Astrocyte of the cerebellum (primary cell): ENCODE results near the gene DPP10.

Source experiments
- DNase-seq: peaks from one replicate; pipeline ENCODE4 v3.0.0-alpha.2; 2011; ENCODE audit warnings: low read depth
- H3K4me3 ChIP-seq: 2 replicates; pipeline ENCODE4 v1.5.1; 2011; ENCODE audit warnings: mild to moderate bottlenecking, low read depth, low read length, moderate library complexity
- in situ Hi-C: cut with HindIII; loops from 2 replicates; pipeline ENCODE4 v1.10.0; 2017; ENCODE audit warnings: low sequenced_read_pairs
- TF ChIP-seq, protein P1 (sequence below): IDR thresholded peaks from 2 replicates; pipeline ENCODE4 v1.5.1; 2012; ENCODE audit warnings: low read length, low read depth, moderate library complexity, mild to moderate bottlenecking; ENCODE audit errors: missing control alignments

DPP10 gene

DNA sequence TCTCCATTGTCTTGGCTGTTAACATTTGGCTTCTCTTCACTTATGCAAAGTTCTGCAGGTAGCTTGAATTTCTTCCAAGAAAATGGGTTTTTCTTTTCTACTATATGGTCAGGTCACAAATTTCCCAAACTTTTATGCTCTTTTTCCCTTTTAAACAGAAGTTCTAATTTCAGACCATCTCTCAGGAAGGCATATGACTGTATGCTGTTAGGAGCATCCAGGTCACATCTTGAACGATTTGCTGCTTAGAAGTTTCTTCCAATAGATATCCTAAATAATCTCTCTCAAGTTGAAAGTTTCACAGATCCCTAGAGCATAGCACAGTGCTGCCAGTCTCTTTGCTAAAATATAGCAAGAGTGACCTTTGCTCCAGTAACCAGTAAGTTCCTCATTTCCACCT lies 932.5 kb downstream of the DPP10 start:
- no peak overlapping the region for H3K4me3 ChIP-seq
- TF ChIP-seq, protein P1, sequence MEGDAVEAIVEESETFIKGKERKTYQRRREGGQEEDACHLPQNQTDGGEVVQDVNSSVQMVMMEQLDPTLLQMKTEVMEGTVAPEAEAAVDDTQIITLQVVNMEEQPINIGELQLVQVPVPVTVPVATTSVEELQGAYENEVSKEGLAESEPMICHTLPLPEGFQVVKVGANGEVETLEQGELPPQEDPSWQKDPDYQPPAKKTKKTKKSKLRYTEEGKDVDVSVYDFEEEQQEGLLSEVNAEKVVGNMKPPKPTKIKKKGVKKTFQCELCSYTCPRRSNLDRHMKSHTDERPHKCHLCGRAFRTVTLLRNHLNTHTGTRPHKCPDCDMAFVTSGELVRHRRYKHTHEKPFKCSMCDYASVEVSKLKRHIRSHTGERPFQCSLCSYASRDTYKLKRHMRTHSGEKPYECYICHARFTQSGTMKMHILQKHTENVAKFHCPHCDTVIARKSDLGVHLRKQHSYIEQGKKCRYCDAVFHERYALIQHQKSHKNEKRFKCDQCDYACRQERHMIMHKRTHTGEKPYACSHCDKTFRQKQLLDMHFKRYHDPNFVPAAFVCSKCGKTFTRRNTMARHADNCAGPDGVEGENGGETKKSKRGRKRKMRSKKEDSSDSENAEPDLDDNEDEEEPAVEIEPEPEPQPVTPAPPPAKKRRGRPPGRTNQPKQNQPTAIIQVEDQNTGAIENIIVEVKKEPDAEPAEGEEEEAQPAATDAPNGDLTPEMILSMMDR, result no peak
- no peak for DNase-seq
- in situ Hi-C loops, result no loop called here

- DNase-seq, result no peak
- H3K4me3 ChIP-seq, result no peak overlapping the region
- in situ Hi-C loops, result no loop called here
- TF ChIP-seq, protein P1, result no peak
These were observed 942.0 kb downstream of the DPP10 start for GRCh38 chr2:115384399-115384798.

- TF ChIP-seq, protein P1, result no peak
- H3K4me3 ChIP-seq, result no peak overlapping the region
- DNase-seq, result no peak
- in situ Hi-C loops, result no loop called here
These were observed 944.0 kb downstream of the DPP10 start for GRCh38 chr2:115386465-115386864.

DNA sequence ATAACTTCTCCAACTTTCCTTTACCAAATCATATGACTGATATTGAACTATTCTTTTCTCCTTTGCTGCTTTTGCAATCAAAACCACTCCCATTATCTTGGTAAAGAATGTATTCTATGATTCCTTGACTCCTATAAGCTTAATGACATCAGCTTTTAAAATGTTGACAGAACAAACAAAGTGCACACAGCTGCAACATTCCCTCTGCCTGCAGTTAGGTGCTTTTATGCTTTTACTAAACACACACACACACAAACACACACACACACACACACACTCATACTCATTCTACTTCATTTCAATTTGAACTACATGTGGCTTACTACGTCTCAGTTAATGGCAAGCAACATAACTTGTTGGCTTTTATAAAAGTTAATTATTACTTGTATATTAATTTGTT lies 946.6 kb downstream of the DPP10 start:
- TF ChIP-seq, protein P1, result no peak
- DNase-seq, result no peak
- in situ Hi-C loops, result no loop called here
- no peak overlapping the region for H3K4me3 ChIP-seq

- no peak overlapping the region for H3K4me3 ChIP-seq
- in situ Hi-C loops, result no loop called here
- DNase-seq, result no peak
- TF ChIP-seq, protein P1, result no peak
These were observed 947.6 kb downstream of the DPP10 start for GRCh38 chr2:115389898-115390565.

GRCh38 chr2:115396579-115396978 lies 954.1 kb downstream of the DPP10 start:
- H3K4me3 ChIP-seq, result no peak overlapping the region
- in situ Hi-C loops, result no loop called here
- no peak for DNase-seq
- TF ChIP-seq, protein P1, result no peak
